PC-3 (cell line): ENCODE measurements around the gene MOK.

ENCODE experiments used
- EZH2phosphoT487 ChIP-seq: fragments of 300-600 bp; sonication (generic); IDR thresholded peaks from 2 replicates; pipeline ENCODE4 v1.6.1; 2018; ENCODE audit warnings: mild to moderate bottlenecking, antibody characterized with exemption, low read length, borderline replicate concordance
- TF ChIP-seq, protein P1 (sequence below): fragments of 300-600 bp; sonication (generic); conservative IDR thresholded peaks from 2 replicates; pipeline ENCODE4 v1.5.1; 2017; ENCODE audit warnings: antibody characterized with exemption, low read depth, mild to moderate bottlenecking, low read length

GRCh38 chr14:102215071-102215470 lies 89.9 kb downstream of the MOK start:
- TF ChIP-seq, protein P1, sequence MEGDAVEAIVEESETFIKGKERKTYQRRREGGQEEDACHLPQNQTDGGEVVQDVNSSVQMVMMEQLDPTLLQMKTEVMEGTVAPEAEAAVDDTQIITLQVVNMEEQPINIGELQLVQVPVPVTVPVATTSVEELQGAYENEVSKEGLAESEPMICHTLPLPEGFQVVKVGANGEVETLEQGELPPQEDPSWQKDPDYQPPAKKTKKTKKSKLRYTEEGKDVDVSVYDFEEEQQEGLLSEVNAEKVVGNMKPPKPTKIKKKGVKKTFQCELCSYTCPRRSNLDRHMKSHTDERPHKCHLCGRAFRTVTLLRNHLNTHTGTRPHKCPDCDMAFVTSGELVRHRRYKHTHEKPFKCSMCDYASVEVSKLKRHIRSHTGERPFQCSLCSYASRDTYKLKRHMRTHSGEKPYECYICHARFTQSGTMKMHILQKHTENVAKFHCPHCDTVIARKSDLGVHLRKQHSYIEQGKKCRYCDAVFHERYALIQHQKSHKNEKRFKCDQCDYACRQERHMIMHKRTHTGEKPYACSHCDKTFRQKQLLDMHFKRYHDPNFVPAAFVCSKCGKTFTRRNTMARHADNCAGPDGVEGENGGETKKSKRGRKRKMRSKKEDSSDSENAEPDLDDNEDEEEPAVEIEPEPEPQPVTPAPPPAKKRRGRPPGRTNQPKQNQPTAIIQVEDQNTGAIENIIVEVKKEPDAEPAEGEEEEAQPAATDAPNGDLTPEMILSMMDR, result no peak
- no peak for TF ChIP-seq EZH2phosphoT487
